Nephron (organoid): ENCODE measurements around the gene TACC2.

ENCODE experiments used
- H3K27ac Mint-ChIP-seq, 3 experiments: 2 replicates each; pipeline ENCODE4 v1.8.0; 2020; ENCODE audit warnings: mixed read lengths in 3 of 3, mild to moderate bottlenecking in 2 of 3, moderate library complexity in 1 of 3
- H3K27me3 Mint-ChIP-seq: 2 replicates; pipeline ENCODE4 v1.8.0; 2021; ENCODE audit warnings: low read depth, mild to moderate bottlenecking, moderate library complexity, mixed read lengths
- H3K36me3 Mint-ChIP-seq: 2 replicates; pipeline ENCODE4 v1.8.0; 2020; ENCODE audit warnings: low read depth, mixed read lengths
- H3K4me1 Mint-ChIP-seq: 2 replicates; pipeline ENCODE4 v1.8.0; 2020; ENCODE audit warnings: mixed read lengths
- H3K4me3 Mint-ChIP-seq, 3 experiments: 2 replicates each; pipeline ENCODE4 v1.8.0; 2020; ENCODE audit warnings: mild to moderate bottlenecking in 3 of 3, mixed read lengths in 3 of 3, moderate library complexity in 2 of 3
- H3K9me3 Mint-ChIP-seq: 2 replicates; pipeline ENCODE4 v1.8.0; 2020; ENCODE audit warnings: mixed read lengths
- TF ChIP-seq, protein P1 (sequence below), 3 experiments: fragments of 200-600 bp; sonication (generic); IDR thresholded peaks; one replicate each; pipeline ENCODE4 v1.5.0; 2021; ENCODE audit warnings: antibody characterized with exemption in 3 of 3; ENCODE audit not compliant: unreplicated experiment in 3 of 3

Gene TACC2

DNA sequence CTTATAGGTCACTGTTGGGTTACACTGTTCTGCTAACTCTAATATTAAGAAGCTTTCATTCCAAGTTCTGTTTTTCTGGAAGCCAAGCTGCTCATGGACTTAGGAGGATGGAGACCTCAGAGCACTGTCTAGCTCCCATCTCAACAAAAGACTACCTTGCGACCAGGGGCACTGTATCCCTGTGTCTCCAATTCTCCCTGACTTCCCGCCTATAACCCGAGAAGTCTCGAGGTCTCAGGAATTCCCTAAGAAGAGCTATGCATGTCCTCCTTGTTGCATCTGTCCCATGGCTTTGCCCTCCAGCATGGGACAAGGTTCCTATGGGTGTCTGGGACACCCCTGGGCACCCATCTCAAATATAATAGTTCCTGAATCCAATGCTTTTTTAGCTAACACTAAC is 313.4 kb downstream of the TACC2 start:
- Mint-ChIP-seq H3K4me3 (no peak overlapping the region), H3K4me1 (peaks cover 4% of the 10 kb centered on the region), H3K36me3 (no peaks in the 10 kb centered on the region), H3K27ac (no peak overlapping the region), H3K9me3 (peaks cover 7% of the 10 kb centered on the region), H3K27me3 (peaks cover 10% of the 10 kb centered on the region)
- TF ChIP-seq, protein P1, sequence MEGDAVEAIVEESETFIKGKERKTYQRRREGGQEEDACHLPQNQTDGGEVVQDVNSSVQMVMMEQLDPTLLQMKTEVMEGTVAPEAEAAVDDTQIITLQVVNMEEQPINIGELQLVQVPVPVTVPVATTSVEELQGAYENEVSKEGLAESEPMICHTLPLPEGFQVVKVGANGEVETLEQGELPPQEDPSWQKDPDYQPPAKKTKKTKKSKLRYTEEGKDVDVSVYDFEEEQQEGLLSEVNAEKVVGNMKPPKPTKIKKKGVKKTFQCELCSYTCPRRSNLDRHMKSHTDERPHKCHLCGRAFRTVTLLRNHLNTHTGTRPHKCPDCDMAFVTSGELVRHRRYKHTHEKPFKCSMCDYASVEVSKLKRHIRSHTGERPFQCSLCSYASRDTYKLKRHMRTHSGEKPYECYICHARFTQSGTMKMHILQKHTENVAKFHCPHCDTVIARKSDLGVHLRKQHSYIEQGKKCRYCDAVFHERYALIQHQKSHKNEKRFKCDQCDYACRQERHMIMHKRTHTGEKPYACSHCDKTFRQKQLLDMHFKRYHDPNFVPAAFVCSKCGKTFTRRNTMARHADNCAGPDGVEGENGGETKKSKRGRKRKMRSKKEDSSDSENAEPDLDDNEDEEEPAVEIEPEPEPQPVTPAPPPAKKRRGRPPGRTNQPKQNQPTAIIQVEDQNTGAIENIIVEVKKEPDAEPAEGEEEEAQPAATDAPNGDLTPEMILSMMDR (IDR thresholded peaks at IDR 0.05; ENCODE audit: unreplicated experiment in 3 of 3) = no peak

DNA sequence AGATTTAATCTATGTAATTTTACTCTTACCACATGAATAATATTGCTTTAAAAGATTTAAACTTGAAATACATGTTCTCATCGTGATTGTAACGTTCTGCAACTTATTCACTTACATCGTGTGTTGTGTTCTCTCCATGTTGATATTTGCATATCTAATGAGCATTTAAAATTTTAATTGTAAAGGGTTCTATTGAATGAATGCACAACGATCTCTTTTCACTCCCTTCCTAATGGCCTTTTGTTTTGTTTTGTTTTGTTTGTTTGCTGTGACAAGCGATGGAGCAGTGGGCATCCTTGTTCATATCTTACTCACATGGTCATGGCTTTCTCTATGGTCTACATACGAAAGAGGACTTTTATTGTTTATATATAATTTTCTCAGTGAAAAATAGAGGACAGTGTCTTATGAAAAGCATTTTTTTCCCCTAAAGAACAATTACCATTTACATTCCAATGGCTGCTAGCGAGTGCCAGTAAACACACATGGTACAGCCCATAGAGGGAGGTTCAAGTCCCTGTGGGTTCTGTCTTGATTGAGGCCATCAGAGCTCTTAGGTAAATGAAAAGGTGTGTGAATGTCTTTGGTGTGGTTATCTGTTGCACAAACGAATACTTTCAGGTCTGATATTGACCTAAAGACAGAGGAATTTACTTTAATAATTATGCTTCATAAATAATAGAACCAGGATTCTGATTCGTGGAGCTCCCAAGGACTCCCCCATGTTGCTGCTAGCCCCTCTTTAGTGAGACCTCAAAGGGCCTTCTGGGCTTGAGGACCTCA is 314.5 kb downstream of the TACC2 start:
- Mint-ChIP-seq H3K27me3 (peaks cover 8% of the 10 kb centered on the region), H3K36me3 (no peaks in the 10 kb centered on the region), H3K27ac (no peak overlapping the region), H3K4me1 (peaks cover 15% of the 10 kb centered on the region), H3K9me3 (peaks cover 7% of the 10 kb centered on the region), H3K4me3 (no peak overlapping the region)
- TF ChIP-seq, protein P1 (IDR thresholded peaks at IDR 0.05; ENCODE audit: unreplicated experiment in 3 of 3) = no peak
